ENCODE results near the gene SERPINE1. TPM values are rescaled to one million over a fixed set of nuclear protein-coding genes. Genes with fewer than 3 reads are reported as not detected.

The SERPINE1 gene
- total and polyA plus RNA-seq, 2 of the 13 experiments (the other 11 are each of a cell fraction or from before 2014, with no cell fraction given), result 21.2 to 1,576 TPM

GRCh38 chr7:101165075-101165957, 38.4 kb downstream of the SERPINE1 start, which contains the start of gene VGF (continued):
- TF ChIP-seq ETV6 (CRISPR knock-in tag; conservative IDR thresholded peaks at IDR 0.05) (peak; percentile 99), ZNF780A (CRISPR knock-in tag; IDR thresholded peaks at IDR 0.05) (peak; percentile 96), CCAR2 (optimal IDR thresholded peaks at IDR 0.05; ENCODE audit: low read depth, low read length) (no peak), STAT5B (CRISPR knock-in tag; IDR thresholded peaks at IDR 0.05) (peak; percentile 97), GLMP (CRISPR knock-in tag; IDR thresholded peaks at IDR 0.05; ENCODE audit: borderline replicate concordance) (peak; percentile 92; the same call in 1 of the 2 replicates), DRAP1 (CRISPR knock-in tag; IDR thresholded peaks at IDR 0.05) (peak; percentile 92), YY1 (IDR thresholded peaks at IDR 0.05; ENCODE audit: insufficient read depth, insufficient replicate concordance, low read depth, low read length) (no peak), ZBTB42 (CRISPR knock-in tag; IDR thresholded peaks at IDR 0.05) (peak; percentile 93; the same call in 1 of the 2 replicates), REPIN1 (CRISPR knock-in tag; IDR thresholded peaks at IDR 0.05; ENCODE audit: borderline replicate concordance, low read depth) (peak; percentile 94), MYPOP (CRISPR knock-in tag; IDR thresholded peaks at IDR 0.05) (peak; percentile 97), ZNF781 (CRISPR knock-in tag; IDR thresholded peaks at IDR 0.05; ENCODE audit: borderline replicate concordance, not compliant biosample characterization) (peak; percentile 98), ZNF432 (CRISPR knock-in tag; IDR thresholded peaks at IDR 0.05; ENCODE audit: borderline replicate concordance) (peak; percentile 90), ZSCAN25 (CRISPR knock-in tag; IDR thresholded peaks at IDR 0.05) (peak; percentile 87; the same call in 1 of the 2 replicates), SMARCE1 (IDR thresholded peaks at IDR 0.05; ENCODE audit: borderline replicate concordance) (no peak), ZNF607 (CRISPR knock-in tag; IDR thresholded peaks at IDR 0.05; ENCODE audit: borderline replicate concordance) (peak; percentile 98), ZNF12 (CRISPR knock-in tag; IDR thresholded peaks at IDR 0.05) (peak; percentile 91), HCFC1 (IDR thresholded peaks at IDR 0.05; ENCODE audit: low read depth, low read length) (no peak; the same call in 1 of the 2 replicates), TAF15 (IDR thresholded peaks at IDR 0.05; ENCODE audit: low read depth, low read length, poor library complexity, severe bottlenecking) (peak; percentile 39), ZNF3 (CRISPR knock-in tag; IDR thresholded peaks at IDR 0.05) (no peak), ZNF605 (CRISPR knock-in tag; IDR thresholded peaks at IDR 0.05) (peak; percentile 98), YEATS4 (CRISPR knock-in tag; IDR thresholded peaks at IDR 0.05; ENCODE audit: borderline replicate concordance) (peak; percentile 84), PHF21A (CRISPR knock-in tag; IDR thresholded peaks at IDR 0.05) (peak; percentile 90), ZNF17 (CRISPR knock-in tag; IDR thresholded peaks at IDR 0.05) (0 out of 2 replicates have a peak, but pooled peaks have one; percentile 76), KDM1A (CRISPR knock-in tag; IDR thresholded peaks at IDR 0.05) (no peak), BRCA1 (CRISPR knock-in tag; IDR thresholded peaks at IDR 0.05) (peak; percentile 99), ATM (IDR thresholded peaks at IDR 0.05; ENCODE audit: borderline replicate concordance) (no peak), DPF2 (CRISPR knock-in tag; IDR thresholded peaks at IDR 0.05; ENCODE audit: borderline replicate concordance, low read depth) (no peak)

Measured in HepG2 (cell line).